HFFc6 (cell line): ENCODE measurements around the gene PTPRD. TPM values are rescaled to one million over a fixed set of nuclear protein-coding genes. Genes with fewer than 3 reads are reported as not detected.

Experiments
- DNase-seq: peaks from one replicate; pipeline ENCODE4 v3.0.0-alpha.2; 2018
- H3K27ac Mint-ChIP-seq: 2 replicates; pipeline ENCODE4 v1.8.0; 2020; ENCODE audit warnings: mild to moderate bottlenecking, mixed read lengths
- H3K27me3 Mint-ChIP-seq: 2 replicates; pipeline ENCODE4 v1.8.0; 2021; ENCODE audit warnings: mild to moderate bottlenecking, moderate library complexity, mixed read lengths; ENCODE audit not compliant: insufficient read depth
- H3K36me3 Mint-ChIP-seq: 2 replicates; pipeline ENCODE4 v1.8.0; 2021; ENCODE audit warnings: low read depth, mixed read lengths
- H3K4me1 Mint-ChIP-seq: 2 replicates; pipeline ENCODE4 v1.8.0; 2020; ENCODE audit warnings: low read depth, mixed read lengths
- H3K4me3 Mint-ChIP-seq: 2 replicates; pipeline ENCODE4 v1.8.0; 2020; ENCODE audit warnings: mild to moderate bottlenecking, moderate library complexity, mixed read lengths
- H3K9me3 Mint-ChIP-seq: 2 replicates; pipeline ENCODE4 v1.8.0; 2020; ENCODE audit warnings: mild to moderate bottlenecking, mixed read lengths
- CTCF ChIP-seq: fragments of 200-600 bp; sonication (generic); IDR thresholded peaks from 2 replicates; pipeline ENCODE4 v1.5.0; 2021; ENCODE audit warnings: antibody characterized with exemption, mild to moderate bottlenecking
- total RNA-seq, 6 experiments: library from RNA; stranded (reverse); fragmentation: NEBNext Ultra II Directional; extraction: Animal tissue kit (Norgen Biotek cat#: 25700); gene quantifications; 2 replicates in 1 of 6; 3 replicates in 5 of 6; pipeline ENCODE4 v1.2.3, GENCODE V29; 2021

PTPRD gene
- total RNA-seq, 6 experiments from 2014 or later = not detected

DNA sequence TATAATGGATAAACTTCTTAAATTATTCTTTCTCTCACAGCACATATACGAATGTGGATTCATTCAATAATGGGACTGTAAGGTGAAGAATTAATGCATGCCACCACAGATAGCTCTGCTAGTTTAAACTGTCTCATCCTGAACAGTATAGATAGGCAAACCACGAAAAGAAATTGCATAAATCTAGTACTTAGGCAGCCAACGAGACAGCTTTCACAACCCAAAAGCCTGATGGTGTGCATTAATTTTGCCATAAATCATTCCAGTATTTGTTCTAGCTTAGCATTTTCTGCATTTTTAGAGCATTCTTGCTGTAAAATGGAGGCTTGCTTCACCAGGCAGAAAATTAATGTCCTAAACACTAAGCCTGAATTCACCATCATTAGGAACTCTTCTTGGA lies 1979.0 kb downstream of the PTPRD start:
- Mint-ChIP-seq H3K36me3 (no peaks in the 10 kb centered on the region), H3K27ac (no peak overlapping the region), H3K27me3 (no peaks in the 10 kb centered on the region; the same call in 1 of the 2 replicates), H3K9me3 (peaks cover 28% of the 10 kb centered on the region), H3K4me1 (no peaks in the 10 kb centered on the region), H3K4me3 (no peak overlapping the region)
- DNase-seq = no peak
- TF ChIP-seq CTCF = no peak

GRCh38 chr9:8632493-8632892 lies 1980.3 kb downstream of the PTPRD start:
- H3K9me3 Mint-ChIP-seq = peaks cover 37% of the 10 kb centered on the region
- no peak overlapping the region for H3K4me3 Mint-ChIP-seq
- no peak for DNase-seq
- TF ChIP-seq CTCF = no peak
- no peaks in the 10 kb centered on the region; the same call in 1 of the 2 replicates for H3K27me3 Mint-ChIP-seq
- no peaks in the 10 kb centered on the region; the same call in 1 of the 2 replicates for H3K36me3 Mint-ChIP-seq
- H3K4me1 Mint-ChIP-seq = no peaks in the 10 kb centered on the region
- H3K27ac Mint-ChIP-seq = no peak overlapping the region

DNA sequence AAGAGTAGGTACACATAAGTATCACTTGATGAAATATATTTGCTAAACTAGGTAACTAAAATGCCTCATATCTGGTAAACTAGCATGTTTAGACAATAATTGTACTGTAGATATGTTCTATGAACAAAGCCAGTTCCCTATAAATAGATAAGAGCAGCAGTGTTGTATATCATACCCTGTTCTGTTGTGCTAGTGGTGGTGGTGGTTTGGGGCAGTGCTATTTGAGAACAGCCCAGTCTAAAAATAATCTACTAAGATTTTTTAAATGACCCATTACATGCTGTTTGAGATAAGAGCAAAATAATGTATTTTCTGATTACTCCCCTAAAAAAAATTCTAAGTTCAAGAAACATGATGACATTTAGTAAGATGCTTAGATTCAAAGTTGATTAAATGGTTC lies 1984.0 kb downstream of the PTPRD start:
- DNase-seq = no peak
- TF ChIP-seq CTCF = no peak
- Mint-ChIP-seq H3K36me3 (no peaks in the 10 kb centered on the region; the same call in 1 of the 2 replicates), H3K27me3 (no peaks in the 10 kb centered on the region; the same call in 1 of the 2 replicates), H3K9me3 (peaks cover 36% of the 10 kb centered on the region), H3K27ac (no peak overlapping the region), H3K4me3 (no peak overlapping the region), H3K4me1 (no peaks in the 10 kb centered on the region)

- Mint-ChIP-seq H3K4me3 (no peak overlapping the region), H3K9me3 (peaks cover 32% of the 10 kb centered on the region), H3K4me1 (no peaks in the 10 kb centered on the region), H3K27me3 (no peaks in the 10 kb centered on the region; the same call in 1 of the 2 replicates), H3K27ac (no peak overlapping the region), H3K36me3 (no peaks in the 10 kb centered on the region; the same call in 1 of the 2 replicates)
- TF ChIP-seq CTCF = no peak
- DNase-seq = no peak
Observed at GRCh38 chr9:8627976-8628679, 1984.7 kb downstream of the PTPRD start.

DNA sequence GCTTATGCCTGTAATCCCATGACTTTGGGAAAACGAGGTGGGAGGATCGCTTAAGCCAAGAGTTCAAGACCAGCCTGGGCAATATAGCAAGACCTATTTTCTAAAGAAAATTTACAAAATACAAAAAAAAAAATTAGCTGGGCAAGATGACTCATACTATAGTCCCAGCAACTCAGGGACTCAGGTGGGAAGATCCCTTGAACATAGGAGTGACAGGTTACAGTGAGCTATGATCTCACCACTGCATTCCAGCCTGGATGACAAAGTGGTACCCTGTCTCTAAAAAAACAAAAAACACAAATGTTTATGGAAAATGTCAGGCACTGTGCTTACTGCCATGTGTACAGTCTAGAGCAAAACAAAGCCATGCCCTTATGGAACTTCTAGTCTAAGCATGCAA lies 1989.9 kb downstream of the PTPRD start:
- TF ChIP-seq CTCF = no peak
- no peak overlapping the region for H3K27ac Mint-ChIP-seq
- DNase-seq = no peak
- H3K36me3 Mint-ChIP-seq = no peaks in the 10 kb centered on the region; the same call in 1 of the 2 replicates
- no peaks in the 10 kb centered on the region for H3K4me1 Mint-ChIP-seq
- H3K27me3 Mint-ChIP-seq = no peaks in the 10 kb centered on the region
- no peak overlapping the region for H3K4me3 Mint-ChIP-seq
- peaks cover 37% of the 10 kb centered on the region for H3K9me3 Mint-ChIP-seq
